ENCODE results near the gene PICALM. TPM values are rescaled to one million over a fixed set of nuclear protein-coding genes. Genes with fewer than 3 reads are reported as not detected.

Gene PICALM
- total and polyA plus RNA-seq, 9 donors, result 103 to 274 (median 206) TPM

- intact Hi-C loops (cut with DNase I), result no loop called here
- WGBS, 3 donors, result 81 to 94% (median 81%) methylated on average over 1 of the region's 1 CpG
- no peak for DNase-seq
These were observed 34.9 kb upstream of the PICALM start for GRCh38 chr11:86103808-86104207.

GRCh38 chr11:86101941-86102407 lies 33.1 kb upstream of the PICALM start:
- Histone ChIP-seq H3K27ac (no peak overlapping the region), H3K36me3 (no peaks in the 10 kb centered on the region)

More at GRCh38 chr11:86103808-86104207, 34.9 kb upstream of the PICALM start:
- TF ChIP-seq CTCF (IDR thresholded peaks at IDR 0.05) (no peak), EP300 (IDR thresholded peaks at IDR 0.05) (no peak), POLR2A (IDR thresholded peaks at IDR 0.05) (no peak)
- H3K4me1 ChIP-seq (ENCODE audit: insufficient read depth), result no peaks in the 10 kb centered on the region
- no peaks in the 10 kb centered on the region for H3K27me3 ChIP-seq
- H3K4me3 ChIP-seq, result no peak overlapping the region
- no peak overlapping the region for H3K27ac ChIP-seq
- no peaks in the 10 kb centered on the region for H3K36me3 ChIP-seq
- H3K9me3 ChIP-seq, result no peaks in the 10 kb centered on the region

GRCh38 chr11:86101493-86101892 lies 32.6 kb upstream of the PICALM start:
- Histone ChIP-seq H3K4me1 (ENCODE audit: insufficient read depth) (no peaks in the 10 kb centered on the region), H3K9me3 (no peaks in the 10 kb centered on the region), H3K27ac (no peak overlapping the region), H3K4me3 (no peak overlapping the region), H3K27me3 (no peaks in the 10 kb centered on the region), H3K36me3 (no peaks in the 10 kb centered on the region)
- intact Hi-C loops (cut with DNase I), result no loop called here
- DNase-seq, result no peak
- 88 to 94% (median 92%) methylated on average over 5 of the region's 5 CpGs for WGBS, 3 donors
- no peak for TF ChIP-seq POLR2A (IDR thresholded peaks at IDR 0.05)
- TF ChIP-seq EP300 (IDR thresholded peaks at IDR 0.05), result no peak
- no peak for TF ChIP-seq CTCF (IDR thresholded peaks at IDR 0.05)

More at GRCh38 chr11:86101941-86102407, 33.1 kb upstream of the PICALM start:
- intact Hi-C loops (cut with DNase I), result no loop called here
- no peak for TF ChIP-seq EP300 (IDR thresholded peaks at IDR 0.05)
- TF ChIP-seq POLR2A (IDR thresholded peaks at IDR 0.05), result no peak
- no peak for TF ChIP-seq CTCF (IDR thresholded peaks at IDR 0.05)
- H3K9me3 ChIP-seq, result no peaks in the 10 kb centered on the region
- DNase-seq, result no peak
- no peaks in the 10 kb centered on the region for H3K4me1 ChIP-seq (ENCODE audit: insufficient read depth)
- H3K27me3 ChIP-seq, result no peaks in the 10 kb centered on the region
- no peak overlapping the region for H3K4me3 ChIP-seq
- WGBS, 3 donors, result 50 to 54% (median 51%) methylated on average over 3 of the region's 3 CpGs

GRCh38 chr11:86099874-86100273 lies 31.0 kb upstream of the PICALM start:
- Histone ChIP-seq H3K4me3 (no peak overlapping the region), H3K36me3 (no peaks in the 10 kb centered on the region), H3K4me1 (ENCODE audit: insufficient read depth) (no peaks in the 10 kb centered on the region), H3K27ac (no peak overlapping the region), H3K27me3 (no peaks in the 10 kb centered on the region), H3K9me3 (no peaks in the 10 kb centered on the region)
- intact Hi-C loops (cut with DNase I), result no loop called here
- WGBS, 3 donors, result 86 to 93% (median 92%) methylated on average over 4 of the region's 4 CpGs
- no peak for DNase-seq
- TF ChIP-seq POLR2A (IDR thresholded peaks at IDR 0.05) (no peak), EP300 (IDR thresholded peaks at IDR 0.05) (no peak), CTCF (IDR thresholded peaks at IDR 0.05) (no peak)
